Measurements from ENCODE around the gene RPL37.
"Not testable (repeated sequence)": the region's sequence is repeated elsewhere in the genome, so short reads cannot be mapped to it uniquely, and the experiment has no call there.

The RPL37 gene

GRCh38 chr5:40834849-40835787 lies at the start of gene RPL37:
Gene RPL37 (minus strand): TSS chr5:40835222. CDS start chr5:40835185, 37 bp downstream.
- DNase-seq: peak; percentile 93

DNA sequence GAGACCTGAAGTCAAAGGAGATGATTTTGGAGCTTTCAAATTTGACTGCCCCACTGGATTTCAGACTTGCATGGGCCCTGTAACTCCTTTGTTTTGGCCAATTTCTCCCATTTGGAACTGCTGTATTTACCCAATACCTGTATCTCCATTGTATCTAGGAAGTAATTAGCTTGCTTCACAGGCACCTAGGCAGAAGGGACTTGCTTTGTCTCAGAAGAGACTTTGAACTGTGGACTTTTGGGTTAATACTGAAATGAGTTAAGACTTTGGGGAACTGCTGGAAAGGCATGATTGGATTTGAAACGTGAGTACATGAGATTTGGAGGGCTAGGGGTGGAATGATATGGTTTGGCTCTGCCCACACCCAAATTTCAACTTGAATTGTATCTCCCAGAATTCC lies 48.0 kb upstream of the RPL37 start:
- not testable (repeated sequence) for DNase-seq

- no peak for DNase-seq
These were observed 47.3 kb upstream of the RPL37 start for GRCh38 chr5:40882291-40882690.

- peak; percentile 16 for DNase-seq
These were observed 44.3 kb upstream of the RPL37 start for GRCh38 chr5:40879163-40879942.

GRCh38 chr5:40877371-40877988 lies 42.5 kb upstream of the RPL37 start:
- DNase-seq: no peak

DNA sequence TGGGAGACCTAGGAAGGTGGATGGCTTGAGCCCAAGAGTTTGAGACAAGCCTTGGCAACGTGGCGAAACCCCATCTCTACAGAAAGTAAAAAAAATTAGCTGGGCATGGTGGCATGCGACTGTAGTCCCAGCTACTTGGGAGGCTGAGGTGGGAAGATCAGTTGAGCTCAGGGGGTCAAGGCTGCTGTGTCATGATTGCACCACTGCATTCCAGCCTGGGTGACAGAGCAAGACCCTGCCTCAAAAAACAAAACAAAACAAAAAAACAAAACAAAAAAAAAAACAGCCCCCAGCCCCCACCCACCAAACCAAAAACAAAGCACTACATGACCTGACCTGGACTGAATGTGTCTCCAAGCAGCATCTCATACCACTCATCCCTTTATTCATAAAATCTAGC lies 40.9 kb upstream of the RPL37 start:
- no peak for DNase-seq

DNA sequence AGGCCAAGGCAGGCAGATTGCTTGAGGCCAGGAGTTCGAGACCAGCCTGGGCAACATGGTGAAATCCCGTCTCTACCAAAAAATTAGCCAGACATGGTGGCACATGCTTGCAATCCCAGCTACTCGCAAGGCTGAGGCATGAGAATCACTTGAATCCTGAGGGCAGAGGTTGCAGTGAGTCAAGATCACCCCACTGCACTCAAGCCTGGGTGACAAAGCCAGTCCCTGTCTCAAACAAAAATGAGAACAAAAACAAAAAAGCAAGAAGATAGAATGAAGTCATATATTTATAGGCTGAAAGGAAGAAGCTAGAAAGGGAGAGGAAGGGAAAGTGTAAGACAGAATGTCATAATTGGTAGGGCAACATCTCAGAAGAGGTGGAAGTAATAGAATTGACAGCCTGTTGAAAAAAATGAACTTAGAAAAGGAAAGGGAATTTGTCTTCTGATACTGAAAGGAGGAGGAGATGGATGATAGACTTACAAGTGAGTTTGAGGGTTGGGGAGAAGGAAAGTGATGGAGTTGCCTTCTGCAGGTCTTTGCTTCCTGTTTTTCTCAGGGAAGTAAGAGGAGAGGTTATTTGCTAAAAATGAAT lies 38.4 kb upstream of the RPL37 start:
- DNase-seq: no peak

DNA sequence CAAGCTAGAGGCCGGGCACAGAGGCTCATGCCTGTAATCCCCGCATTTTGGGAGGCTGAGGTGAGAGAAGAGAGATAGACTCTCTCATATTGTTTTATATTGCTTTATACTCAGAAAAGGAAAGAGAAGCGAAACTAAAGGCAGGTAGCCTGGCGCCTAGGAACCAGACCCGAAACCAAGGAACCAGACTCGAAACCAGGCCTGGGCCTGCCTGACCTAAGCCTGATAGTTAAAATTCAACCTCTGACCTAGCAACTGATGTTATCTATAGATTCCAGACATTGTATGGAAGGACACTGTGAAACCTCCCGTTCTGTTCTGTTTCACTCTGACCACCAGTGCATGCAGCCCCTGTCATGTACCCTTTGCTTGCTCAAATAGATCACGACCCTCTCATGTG lies 37.2 kb upstream of the RPL37 start:
- DNase-seq: not testable (repeated sequence)

DNA sequence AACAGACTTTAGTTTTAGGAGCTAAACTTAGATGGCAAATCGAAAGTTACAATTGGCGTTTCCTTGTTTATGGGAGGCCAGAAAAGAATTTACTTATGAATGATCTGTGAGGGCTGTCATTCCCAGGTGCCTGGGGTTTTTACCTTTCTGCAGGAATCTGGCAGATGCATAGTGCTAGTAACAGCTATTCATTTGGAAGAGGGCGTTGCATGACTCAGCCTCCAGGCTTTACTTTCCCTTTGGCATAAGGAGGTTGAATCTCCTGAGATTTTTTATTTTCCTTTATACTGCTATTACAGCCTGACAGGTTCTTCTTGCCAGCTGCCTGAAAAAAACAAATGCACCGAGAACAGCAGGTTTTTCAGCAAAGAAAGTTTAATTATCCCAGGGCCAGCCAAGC lies 36.2 kb upstream of the RPL37 start:
- DNase-seq: no peak

DNA sequence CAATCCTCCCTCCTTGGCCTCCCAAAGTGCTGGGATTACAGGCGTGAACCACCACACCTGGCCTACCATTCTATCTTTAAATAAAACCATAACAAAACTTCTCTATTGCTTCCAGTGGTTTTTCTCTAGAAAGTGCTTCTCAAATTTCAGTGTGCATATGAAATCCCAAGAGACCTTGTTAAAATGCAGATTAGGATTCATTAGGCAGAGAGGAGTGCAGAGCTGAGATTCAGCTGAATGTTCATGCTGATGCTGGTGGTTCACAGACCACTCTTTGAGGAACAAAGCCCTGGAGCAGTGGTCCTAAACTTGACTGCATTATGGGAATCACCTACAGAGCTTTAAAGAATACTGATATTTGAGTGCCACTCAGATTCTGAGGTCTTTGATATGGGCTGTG lies 34.4 kb upstream of the RPL37 start:
- DNase-seq: no peak

DNA sequence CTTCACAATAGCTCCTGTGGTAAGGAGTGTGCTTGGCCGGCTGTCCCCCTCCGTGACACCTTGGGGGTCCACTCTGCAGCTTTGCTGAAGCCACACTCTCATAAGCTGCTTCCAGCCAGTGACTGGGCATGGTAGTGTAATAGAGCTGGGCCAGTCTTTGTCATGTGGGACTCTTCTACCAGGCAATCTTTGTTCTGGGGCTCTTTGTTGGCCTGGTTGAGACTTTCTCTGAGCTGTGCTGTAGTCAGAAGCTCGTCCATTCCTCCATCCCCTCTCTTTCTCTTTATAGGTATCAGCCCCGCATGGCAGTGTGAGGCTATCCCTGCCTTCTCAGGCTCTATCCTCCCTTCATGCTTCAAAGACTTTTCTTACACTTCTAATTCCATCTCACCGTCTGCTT lies 31.8 kb upstream of the RPL37 start:
- no peak for DNase-seq

GRCh38 chr5:40865004-40865403 lies 30.0 kb upstream of the RPL37 start:
- DNase-seq: not testable (repeated sequence)

- no peak for DNase-seq
These were observed 25.7 kb upstream of the RPL37 start for GRCh38 chr5:40860711-40861110.

GRCh38 chr5:40853632-40854192 lies 18.7 kb upstream of the RPL37 start:
- no peak for DNase-seq

DNA sequence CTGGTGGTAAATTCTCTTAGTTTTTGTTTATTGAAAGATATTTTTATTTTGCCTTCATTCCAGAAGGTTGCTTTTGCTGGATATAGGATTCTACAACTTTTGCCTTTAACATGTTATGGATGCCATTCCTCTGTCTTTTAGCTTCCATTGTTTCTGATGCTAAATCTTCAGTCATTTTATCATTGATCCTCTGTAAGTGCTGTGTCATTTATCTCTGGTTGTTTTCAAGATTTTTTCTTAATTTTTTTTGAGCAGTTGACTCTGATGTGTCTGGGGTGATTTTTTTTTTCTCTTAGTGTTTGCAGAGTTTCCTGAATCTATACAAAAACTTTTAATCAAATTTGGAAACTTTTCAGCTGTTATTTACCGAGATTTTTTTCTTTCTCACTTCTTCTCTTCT lies 12.5 kb upstream of the RPL37 start:
- no peak for DNase-seq

DNA sequence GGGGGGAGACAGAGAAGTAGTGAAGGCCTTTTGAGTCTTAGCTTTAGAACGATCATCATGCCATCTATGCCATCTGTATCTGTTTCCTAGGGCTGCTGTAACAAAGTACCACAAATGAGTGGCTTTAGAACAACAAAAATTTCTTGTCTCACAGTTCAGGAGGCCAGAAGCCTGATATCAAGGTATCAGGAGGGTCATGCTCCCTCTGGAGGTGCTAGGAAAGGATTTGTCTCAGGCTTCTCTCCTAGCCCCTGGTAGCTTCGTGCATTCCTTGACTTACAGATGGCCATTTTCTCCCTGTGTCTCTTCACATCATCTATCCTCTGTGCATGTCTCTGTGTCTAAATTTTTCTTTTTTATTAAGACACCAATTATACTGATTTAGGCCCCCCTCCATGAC lies 11.3 kb upstream of the RPL37 start:
- DNase-seq: no peak

DNA sequence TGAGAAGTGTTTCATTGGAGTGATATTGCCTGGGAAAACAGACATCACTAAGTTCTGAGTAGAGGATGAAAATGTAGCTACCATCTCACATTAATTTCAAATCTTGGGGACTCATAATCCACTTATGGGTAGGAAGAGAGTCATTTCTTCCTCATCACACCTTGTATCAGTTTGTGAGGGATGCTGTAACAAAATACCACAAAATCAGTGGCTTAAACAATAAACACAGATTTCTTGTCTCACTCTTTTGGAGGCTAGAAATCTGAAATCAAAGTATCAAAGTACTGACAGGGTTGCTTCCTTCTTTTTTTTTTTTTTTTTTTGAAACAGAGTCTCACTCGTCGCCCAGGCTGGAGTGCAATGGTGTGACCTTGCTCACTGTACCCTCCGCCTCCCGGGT lies 9.5 kb upstream of the RPL37 start:
- no peak for DNase-seq

GRCh38 chr5:40842351-40842750 lies 7.3 kb upstream of the RPL37 start:
- no peak for DNase-seq

GRCh38 chr5:40841068-40841805 lies 6.2 kb upstream of the RPL37 start, which contains the start of gene CARD6:
Gene CARD6 (plus strand): TSS chr5:40841367. CDS start chr5:40841383, 16 bp downstream.
- no peak for DNase-seq

DNA sequence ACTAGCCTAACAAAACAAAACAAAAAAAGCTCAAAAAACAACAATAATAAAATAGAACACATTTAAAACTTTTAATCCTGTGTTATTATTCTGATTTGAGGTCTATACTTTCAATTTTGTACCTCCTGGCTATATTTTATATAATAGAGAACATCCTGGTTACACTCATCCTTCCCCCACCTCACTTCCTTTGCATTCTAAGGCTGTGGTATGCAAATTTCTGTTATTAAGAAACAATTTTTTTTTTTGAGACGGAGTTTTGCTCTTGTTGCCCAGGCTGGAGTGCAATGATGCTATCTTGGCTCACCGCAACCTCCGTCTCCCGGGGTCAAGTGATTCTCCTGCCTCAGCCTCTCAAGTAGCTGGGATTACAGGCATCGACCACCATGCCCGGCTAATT lies 3.1 kb upstream of the RPL37 start:
- peak; percentile 41 for DNase-seq

GRCh38 chr5:40834391-40834848 lies 602 bp downstream of the RPL37 start:
- DNase-seq: peak; percentile 69

DNA sequence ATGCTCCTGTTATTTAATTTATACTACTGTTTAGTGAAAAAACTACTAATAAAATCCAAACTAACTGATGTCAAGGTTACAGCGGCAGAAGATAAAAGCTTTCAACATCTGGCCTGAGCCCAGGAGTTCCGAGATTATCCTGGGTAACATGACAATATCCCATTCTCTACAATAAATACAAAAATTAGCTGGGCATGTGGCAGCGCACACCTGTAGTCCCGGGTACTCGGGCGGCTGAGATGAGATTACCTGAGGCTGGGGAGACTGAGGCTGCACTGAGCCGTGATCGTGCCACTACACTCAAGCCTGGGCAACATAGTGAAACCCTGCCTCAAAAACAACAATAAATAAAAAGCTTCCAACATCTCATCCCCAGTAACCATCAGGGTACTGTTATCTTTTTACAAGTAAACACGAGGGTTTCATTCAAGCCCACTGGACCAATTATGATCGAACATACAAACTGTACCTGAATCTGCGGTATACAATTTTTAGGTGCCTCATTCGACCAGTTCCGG lies 1.3 kb downstream of the RPL37 start:
- no peak for DNase-seq

Measured in CD4-positive, alpha-beta T cell treated with Interleukin-12 subunit alpha and Interleukin-12 subunit beta, for 1 hour (primary cell).